ENCODE measurements around the gene NTM.
"Not testable (repeated sequence)": the region's sequence is repeated elsewhere in the genome, so short reads cannot be mapped to it uniquely, and the experiment has no call there.

The NTM gene

DNA sequence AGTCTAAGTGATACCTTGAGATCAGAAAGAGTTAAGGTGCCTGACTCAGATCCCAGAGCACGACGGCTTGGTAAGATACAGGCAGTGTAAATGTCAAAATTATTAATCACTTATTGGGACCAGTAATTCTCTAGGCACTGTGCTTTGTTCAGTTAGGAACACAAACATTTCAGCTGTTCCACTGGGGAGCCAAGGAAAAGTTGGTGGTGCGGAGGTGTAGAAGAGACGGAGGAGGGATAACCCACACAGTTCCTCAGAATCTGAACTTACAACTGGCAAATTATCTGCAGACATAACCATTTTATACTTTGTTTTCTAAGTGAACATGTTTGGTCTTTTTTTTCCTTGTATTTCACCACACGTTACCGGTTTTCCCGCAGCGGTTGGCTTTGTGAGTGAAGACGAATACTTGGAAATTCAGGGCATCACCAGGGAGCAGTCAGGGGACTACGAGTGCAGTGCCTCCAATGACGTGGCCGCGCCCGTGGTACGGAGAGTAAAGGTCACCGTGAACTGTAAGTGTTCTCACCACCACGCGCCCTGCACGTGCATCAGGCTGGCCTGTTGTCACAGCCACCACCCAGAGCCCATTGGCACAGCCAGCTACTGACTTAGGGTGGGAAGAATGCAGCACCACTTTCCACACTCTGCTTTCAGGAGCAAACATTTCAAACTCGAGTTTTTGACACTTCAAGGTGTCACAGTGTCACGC lies 937.0 kb downstream of the NTM start:
- no peak for DNase-seq

DNA sequence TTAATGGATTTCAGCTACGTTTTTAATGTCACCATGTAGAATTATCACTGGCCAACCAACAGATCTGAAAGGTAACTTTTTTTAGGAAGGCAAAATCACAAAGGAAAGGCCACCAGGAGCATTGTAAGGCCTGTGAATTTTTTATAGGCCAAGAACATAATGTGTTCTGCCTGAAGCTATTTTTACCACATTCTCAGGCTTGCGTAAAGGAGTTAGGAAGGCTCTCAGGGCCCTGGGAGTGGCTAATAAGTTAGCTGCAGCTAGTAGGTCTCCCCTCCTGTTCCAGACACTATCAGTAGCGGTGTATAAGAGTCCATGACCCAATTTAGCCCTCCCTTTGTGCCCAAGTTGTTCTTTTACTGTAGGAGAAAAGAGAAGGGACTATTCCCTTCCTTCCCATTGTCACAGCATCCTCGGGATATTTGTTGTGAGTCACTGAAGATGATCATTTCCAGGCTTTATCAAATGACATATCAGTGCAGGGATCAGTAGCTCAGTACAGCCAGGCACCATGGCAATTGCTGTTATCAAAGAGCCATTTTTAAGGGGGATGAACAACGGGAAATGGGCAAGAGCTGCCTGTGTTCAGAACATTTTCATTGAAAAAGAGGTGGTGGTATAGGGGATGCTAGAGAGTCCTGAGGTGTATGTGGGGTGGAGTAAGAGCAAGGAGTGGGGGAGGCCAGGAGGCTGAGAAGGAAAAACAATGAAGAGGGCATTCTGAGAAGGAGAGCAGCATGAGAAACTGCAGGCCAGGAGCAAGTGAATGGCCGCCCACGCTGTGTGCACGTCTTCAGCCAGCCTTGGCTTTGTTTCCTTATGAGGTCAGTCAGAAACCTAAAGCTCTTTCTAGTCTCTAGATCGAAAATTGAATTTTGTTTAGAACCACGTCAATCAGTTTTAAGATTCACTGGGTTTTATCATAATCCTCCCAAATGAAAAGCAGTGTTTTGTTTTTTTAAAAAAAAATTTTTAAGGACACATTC lies 940.3 kb downstream of the NTM start:
- no peak for DNase-seq

- no peak for DNase-seq
Observed at GRCh38 chr11:132311703-132312102, 941.3 kb downstream of the NTM start.

GRCh38 chr11:132312161-132312560 lies 941.7 kb downstream of the NTM start:
- no peak for DNase-seq

DNA sequence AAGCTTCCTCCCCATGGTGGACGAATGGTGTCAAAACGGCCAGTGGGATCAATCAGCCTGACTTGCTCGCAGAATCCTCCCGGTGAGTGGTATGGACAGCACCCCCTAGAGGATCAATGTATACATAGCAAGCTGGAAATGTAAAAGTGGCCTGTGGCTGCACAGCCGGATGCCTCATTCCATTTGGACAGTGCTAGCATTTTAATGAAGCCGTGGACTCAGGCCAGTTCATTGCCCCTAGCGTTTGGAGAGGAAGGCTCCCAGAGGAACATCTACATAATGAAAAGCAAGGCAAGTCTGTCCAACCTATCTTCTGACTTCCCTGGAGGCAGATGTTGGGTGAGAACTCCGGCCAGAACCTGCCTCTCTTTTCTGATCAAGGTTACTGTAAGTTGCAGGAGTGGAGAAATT lies 942.3 kb downstream of the NTM start:
- no peak for DNase-seq

DNA sequence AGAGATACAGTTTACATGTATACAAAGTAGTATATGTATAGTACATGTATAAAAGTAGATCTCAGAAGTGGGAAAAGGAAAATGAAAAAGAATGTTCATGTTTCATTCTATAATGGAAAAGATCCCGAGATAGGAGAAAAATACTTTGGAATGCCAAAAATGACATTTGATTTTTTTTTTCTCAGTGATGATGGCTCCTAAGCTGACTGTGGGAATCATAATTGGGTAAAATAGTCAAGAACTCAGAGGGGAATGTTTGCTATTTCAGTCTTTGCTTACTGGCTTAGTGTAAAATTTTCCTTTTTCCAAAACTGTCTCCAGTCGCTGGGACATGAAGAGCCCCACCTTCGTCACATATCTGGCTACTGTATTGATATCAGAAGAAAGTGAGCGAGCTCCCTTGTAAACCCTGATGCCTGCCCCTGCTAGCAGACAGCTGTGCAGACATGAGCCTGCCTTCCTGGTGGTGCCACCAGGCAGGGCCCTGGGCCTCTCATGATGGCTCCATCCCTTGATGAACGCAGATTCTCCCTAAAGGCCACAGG lies 944.6 kb downstream of the NTM start:
- DNase-seq: no peak

- DNase-seq: no peak
Observed at GRCh38 chr11:132315696-132316095, 945.3 kb downstream of the NTM start.

- no peak for DNase-seq
Observed at GRCh38 chr11:132318421-132319157, 948.2 kb downstream of the NTM start.

DNA sequence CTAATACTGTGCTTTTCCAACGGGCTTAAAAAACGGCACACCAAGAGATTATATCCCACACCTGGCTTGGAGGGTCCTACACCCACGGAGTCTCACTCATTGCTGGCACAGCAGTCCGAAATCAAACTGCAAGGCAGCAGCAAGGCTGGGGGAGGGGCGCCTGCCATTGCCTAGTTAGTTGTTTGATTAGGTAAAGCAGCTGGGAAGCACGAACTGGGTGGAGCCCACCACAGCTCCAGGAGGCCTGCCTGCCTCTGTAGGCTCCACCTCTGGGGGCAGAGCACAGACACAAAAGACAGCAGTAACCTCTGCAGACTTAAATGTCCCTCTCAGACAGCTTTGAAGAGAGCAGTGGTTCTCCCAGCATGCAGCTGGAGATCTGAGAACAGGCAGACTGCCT lies 949.0 kb downstream of the NTM start:
- not testable (repeated sequence) for DNase-seq

- DNase-seq: no peak
Observed at GRCh38 chr11:132330515-132330914, 960.1 kb downstream of the NTM start.

DNA sequence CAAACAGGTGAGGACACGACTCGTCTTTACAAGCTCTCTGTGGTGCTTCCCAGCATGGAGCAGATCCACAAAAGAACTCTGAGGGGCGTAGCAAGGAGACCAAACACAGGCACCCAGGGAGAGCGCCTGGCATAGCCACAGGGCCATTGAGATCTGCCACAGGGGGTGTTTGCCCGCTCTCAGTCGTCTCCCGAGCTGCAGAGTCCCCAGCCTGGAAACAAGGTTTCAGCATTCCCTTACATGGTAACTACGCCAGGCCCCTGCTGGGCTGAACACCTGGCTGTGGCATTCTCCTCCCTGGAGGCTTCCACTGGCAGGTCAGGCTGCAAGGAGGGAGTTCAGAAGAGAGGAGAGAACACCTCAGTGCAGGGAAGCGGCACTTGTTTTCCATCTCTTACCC lies 962.1 kb downstream of the NTM start:
- no peak for DNase-seq

DNA sequence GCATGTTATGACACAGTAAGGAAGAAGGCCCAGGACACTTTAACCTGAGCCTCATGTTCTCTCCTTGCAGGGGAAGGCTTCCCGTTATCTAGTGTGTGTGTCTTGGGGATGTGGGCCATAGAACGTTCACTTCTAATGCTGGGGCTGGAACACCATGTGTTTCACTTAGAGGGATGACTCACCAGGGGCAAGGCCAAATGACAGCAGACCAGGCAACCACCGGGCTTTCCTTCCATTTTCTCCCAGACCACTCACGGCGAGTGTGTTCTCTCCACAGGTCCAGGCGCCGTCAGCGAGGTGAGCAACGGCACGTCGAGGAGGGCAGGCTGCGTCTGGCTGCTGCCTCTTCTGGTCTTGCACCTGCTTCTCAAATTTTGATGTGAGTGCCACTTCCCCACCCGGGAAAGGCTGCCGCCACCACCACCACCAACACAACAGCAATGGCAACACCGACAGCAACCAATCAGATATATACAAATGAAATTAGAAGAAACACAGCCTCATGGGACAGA lies 964.4 kb downstream of the NTM start:
- DNase-seq: no peak

- no peak for DNase-seq
Observed at GRCh38 chr11:132335311-132335710, 964.9 kb downstream of the NTM start.

- DNase-seq: no peak
Observed at GRCh38 chr11:132336781-132337535, 966.5 kb downstream of the NTM start.

- DNase-seq: no peak
Observed at GRCh38 chr11:132337819-132338416, 967.5 kb downstream of the NTM start.

DNA sequence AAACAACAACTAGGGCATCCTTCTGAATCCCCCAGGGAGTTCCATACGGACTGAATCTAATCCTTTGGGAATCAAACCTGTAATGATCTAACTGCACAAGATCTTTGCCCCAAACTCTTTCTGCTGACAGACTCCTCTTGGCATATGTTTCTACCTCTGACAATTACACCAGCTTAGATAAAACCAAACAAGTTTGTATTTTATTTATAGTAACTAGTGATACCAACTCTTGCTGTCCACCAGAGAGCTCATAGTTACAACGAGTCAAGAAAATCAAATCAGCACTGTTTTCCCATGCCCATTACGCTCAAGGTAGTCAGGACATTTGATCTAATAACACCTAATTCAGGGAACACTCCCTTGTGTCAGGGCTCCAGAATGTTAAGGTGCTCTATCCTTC lies 972.0 kb downstream of the NTM start:
- DNase-seq: no peak

DNA sequence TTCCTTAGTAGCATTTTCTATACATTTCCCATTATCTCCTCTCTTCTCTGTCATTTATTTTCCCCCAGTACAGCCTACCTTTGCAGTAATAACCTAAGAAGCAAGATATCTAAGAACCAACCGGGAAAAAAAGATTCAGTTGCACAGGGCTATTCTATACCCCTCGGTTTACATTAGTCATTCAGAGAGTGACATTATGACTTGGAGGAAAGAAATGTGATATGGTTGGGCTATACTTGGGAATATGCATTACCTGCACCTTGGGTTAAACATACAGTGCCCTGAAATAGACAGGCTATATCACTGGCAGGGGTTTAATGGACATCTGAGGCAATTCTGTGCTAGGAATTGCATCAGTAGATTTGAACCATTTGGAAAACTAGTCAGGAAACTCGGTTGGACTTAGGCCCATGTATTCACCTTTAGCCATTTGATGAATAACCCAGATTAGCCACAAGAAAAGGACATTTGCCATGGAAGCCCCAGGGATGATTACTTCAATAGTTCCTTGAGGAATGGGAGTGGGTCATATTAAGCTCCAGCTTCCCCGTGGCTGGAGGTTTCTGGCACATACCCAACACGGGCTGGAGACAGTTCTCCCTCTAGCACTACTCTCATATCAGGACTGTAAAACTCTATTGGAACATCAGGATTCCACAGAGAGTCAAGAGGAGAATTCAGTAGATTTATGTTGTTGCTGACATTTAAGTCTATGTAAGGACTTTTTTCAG lies 973.2 kb downstream of the NTM start:
- DNase-seq: no peak

DNA sequence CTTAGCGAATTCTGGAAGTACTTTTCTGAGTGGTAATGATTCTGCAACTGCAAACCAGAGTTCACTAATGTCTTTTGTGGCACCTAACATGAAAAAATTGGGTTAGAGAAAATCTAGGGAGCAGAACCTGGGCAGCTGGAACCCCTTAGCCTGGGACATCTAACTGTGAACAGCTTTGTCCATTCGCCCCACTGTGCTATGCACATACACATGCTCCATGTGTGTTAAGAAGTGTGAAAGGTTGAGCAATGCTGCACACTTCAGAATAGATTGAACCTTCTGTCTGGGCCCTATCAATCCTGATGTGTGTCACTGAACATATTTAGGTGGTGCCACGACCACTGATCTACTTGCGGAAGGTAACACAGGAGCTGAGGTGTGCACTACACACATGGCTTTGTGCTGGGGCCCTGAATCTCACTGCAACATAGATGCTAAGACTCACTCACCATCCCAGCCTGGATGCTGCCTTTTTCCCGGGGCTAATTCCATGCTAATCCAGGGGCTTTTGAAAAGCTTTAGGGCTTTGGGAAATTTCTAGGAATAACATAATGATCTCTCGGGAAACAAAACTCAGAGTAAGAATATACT lies 976.2 kb downstream of the NTM start:
- DNase-seq: no peak

DNA sequence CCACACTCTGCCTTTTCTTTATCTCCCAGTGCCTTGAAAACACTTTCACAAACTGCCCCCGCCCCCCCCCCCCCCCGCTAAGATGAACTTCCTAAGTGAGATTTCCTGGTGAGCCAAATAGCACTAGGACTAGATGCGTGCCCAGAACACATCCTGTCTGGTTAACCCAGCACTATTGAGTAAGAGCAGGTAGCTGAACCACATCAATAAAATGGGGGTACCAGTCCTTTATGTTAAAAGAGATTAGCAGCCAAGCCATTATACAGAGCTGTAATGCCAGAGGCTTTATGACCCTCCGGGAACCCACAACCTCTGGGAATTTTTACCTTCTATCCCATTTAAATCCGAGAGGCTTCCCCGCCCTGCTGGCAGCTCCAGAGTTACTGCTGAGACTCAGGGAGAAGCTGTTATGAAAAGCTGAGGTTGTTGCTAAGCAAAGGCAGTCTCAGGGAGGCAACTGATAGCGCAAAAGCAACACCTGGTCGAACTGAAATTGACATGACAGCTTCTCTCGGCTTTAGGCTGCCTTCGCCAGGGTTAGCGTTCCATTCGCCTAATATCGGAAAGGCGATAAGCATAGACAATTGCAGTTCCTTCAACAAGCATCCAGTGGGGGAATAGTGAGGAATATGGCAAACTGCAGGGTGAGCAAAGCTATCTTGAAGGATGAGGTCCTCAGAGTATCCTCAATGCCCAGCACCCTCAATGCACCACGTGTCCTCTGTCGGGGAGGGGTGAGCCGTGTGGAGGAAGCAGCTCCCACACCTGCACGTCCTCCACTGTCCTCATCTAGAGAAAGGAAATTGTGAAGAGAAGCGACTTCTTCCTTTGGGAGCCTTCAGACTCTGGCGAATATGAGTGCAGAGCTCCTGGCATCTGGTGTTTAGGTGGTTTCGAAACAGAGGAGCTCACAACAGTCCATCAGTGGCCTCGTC lies 977.0 kb downstream of the NTM start:
- DNase-seq: no peak

All from activated T-cell treated with anti-CD3 and anti-CD28 coated beads, Interleukin-2, amount 50 U/mL, for 1 hour (primary cell).